Measurements from ENCODE around the gene KYNU.

- no peak for TF ChIP-seq ZBTB7A (CRISPR knock-in tag; IDR thresholded peaks at IDR 0.05)
- TF ChIP-seq POLR2AphosphoS5 (IDR thresholded peaks at IDR 0.05; ENCODE audit: low read depth, low read length): no peak
- TF ChIP-seq TOE1 (CRISPR knock-in tag; IDR thresholded peaks at IDR 0.05): no peak
- TF ChIP-seq, protein P1, sequence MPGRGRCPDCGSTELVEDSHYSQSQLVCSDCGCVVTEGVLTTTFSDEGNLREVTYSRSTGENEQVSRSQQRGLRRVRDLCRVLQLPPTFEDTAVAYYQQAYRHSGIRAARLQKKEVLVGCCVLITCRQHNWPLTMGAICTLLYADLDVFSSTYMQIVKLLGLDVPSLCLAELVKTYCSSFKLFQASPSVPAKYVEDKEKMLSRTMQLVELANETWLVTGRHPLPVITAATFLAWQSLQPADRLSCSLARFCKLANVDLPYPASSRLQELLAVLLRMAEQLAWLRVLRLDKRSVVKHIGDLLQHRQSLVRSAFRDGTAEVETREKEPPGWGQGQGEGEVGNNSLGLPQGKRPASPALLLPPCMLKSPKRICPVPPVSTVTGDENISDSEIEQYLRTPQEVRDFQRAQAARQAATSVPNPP (CRISPR knock-in tag; IDR thresholded peaks at IDR 0.05): no peak
- TF ChIP-seq CTCF (CRISPR knock-in tag; IDR thresholded peaks at IDR 0.05): no peak
- no peak for TF ChIP-seq JUN (CRISPR knock-in tag; IDR thresholded peaks at IDR 0.05)
Observed at GRCh38 chr2:142843731-142844130, 33.7 kb upstream of the KYNU start.

All from HepG2 (cell line).